WTC11 (cell line): ENCODE data around the gene PRKAR2B. TPM values are rescaled to one million over a fixed set of nuclear protein-coding genes. Genes with fewer than 3 reads are reported as not detected.

Experiments
- ATAC-seq: fragments of 200-7000 bp; cut with Tn5 transposase; 2 replicates; pipeline ENCODE4 v1.10.0; 2021; ENCODE audit warnings: mild to moderate bottlenecking, moderate library complexity
- CTCF ChIA-PET: fragments of 300-600 bp; sonication (Branson Sonifier 250); formaldehyde crosslinking; loops from one replicate; lab custom pipeline; 2021; ENCODE audit warnings: antibody characterized with exemption; lab: Charles Lee
- POLR2A ChIA-PET: fragments of 350-600 bp; sonication (Branson Sonifier 250); formaldehyde crosslinking; loops from one replicate; lab custom pipeline; 2021; ENCODE audit warnings: antibody characterized with exemption; lab: Charles Lee
- DNase-seq: peaks from one replicate; pipeline ENCODE4 v3.0.0; 2021; ENCODE audit warnings: low spot score
- H3K27ac Mint-ChIP-seq: 2 replicates; pipeline ENCODE4 v1.8.0; 2021; ENCODE audit warnings: mixed read lengths
- H3K27me3 Mint-ChIP-seq: 2 replicates; pipeline ENCODE4 v1.8.0; 2021; ENCODE audit warnings: low read depth, mild to moderate bottlenecking, moderate library complexity, mixed read lengths
- H3K36me3 Mint-ChIP-seq: 2 replicates; pipeline ENCODE4 v1.8.0; 2021; ENCODE audit warnings: mixed read lengths
- H3K4me1 Mint-ChIP-seq: 2 replicates; pipeline ENCODE4 v1.8.0; 2022; ENCODE audit warnings: mixed read lengths
- H3K4me3 Mint-ChIP-seq: 2 replicates; pipeline ENCODE4 v1.8.0; 2021; ENCODE audit warnings: mild to moderate bottlenecking, moderate library complexity, mixed read lengths
- H3K9me3 Mint-ChIP-seq: 2 replicates; pipeline ENCODE4 v1.8.0; 2021; ENCODE audit warnings: mixed read lengths
- ARID4B ChIP-seq: sonication (generic); formaldehyde crosslinking; IDR thresholded peaks from 2 replicates; pipeline ENCODE4 v1.8.0; 2023; ENCODE audit warnings: missing genetic modification reagents, mild to moderate bottlenecking, borderline replicate concordance
- E2F4 ChIP-seq: sonication (generic); formaldehyde crosslinking; IDR thresholded peaks from 2 replicates; pipeline ENCODE4 v1.8.1; 2022; ENCODE audit warnings: low read depth, mild to moderate bottlenecking, moderate library complexity, missing genetic modification reagents, borderline replicate concordance
- ETV6 ChIP-seq: sonication (generic); formaldehyde crosslinking; IDR thresholded peaks from 2 replicates; pipeline ENCODE4 v1.8.1; 2022; ENCODE audit warnings: mild to moderate bottlenecking, missing genetic modification reagents
- FOXK1 ChIP-seq: sonication (generic); formaldehyde crosslinking; IDR thresholded peaks from 2 replicates; pipeline ENCODE4 v1.8.0; 2022; ENCODE audit warnings: mild to moderate bottlenecking, moderate library complexity, missing genetic modification reagents
- GABPB1 ChIP-seq: sonication (generic); formaldehyde crosslinking; IDR thresholded peaks from 2 replicates; pipeline ENCODE4 v1.8.1; 2023; ENCODE audit warnings: mild to moderate bottlenecking, missing genetic modification reagents
- KAT7 ChIP-seq: sonication (generic); formaldehyde crosslinking; IDR thresholded peaks from 2 replicates; pipeline ENCODE4 v1.8.1; 2023; ENCODE audit warnings: missing genetic modification reagents, mild to moderate bottlenecking, borderline replicate concordance
- MYBL2 ChIP-seq: sonication (generic); formaldehyde crosslinking; IDR thresholded peaks from 2 replicates; pipeline ENCODE4 v1.8.1; 2023; ENCODE audit warnings: mild to moderate bottlenecking, moderate library complexity, missing genetic modification reagents
- NFATC4 ChIP-seq: fragments of 250-450 bp; sonication (Bioruptor Pico); IDR thresholded peaks from 2 replicates; pipeline ENCODE4 v1.9.0; 2021; ENCODE audit warnings: mild to moderate bottlenecking
- PRDM15 ChIP-seq: sonication (generic); formaldehyde crosslinking; IDR thresholded peaks from 2 replicates; pipeline ENCODE4 v1.8.0; 2022; ENCODE audit warnings: missing genetic modification reagents
- PRRX2 ChIP-seq: fragments of 250-450 bp; sonication (Bioruptor Pico); IDR thresholded peaks from 2 replicates; pipeline ENCODE4 v1.8.0; 2021; ENCODE audit warnings: mild to moderate bottlenecking
- SOX15 ChIP-seq: fragments of 250-450 bp; sonication (Bioruptor Pico); IDR thresholded peaks from 2 replicates; pipeline ENCODE4 v1.9.0; 2021; ENCODE audit warnings: mild to moderate bottlenecking
- ZBTB21 ChIP-seq: sonication (generic); formaldehyde crosslinking; IDR thresholded peaks from 2 replicates; pipeline ENCODE4 v1.8.1; 2023; ENCODE audit warnings: mild to moderate bottlenecking, missing genetic modification reagents, borderline replicate concordance
- ZNF396 ChIP-seq: fragments of 250-450 bp; sonication (Bioruptor Pico); IDR thresholded peaks from 2 replicates; pipeline ENCODE4 v1.8.0; 2021; ENCODE audit warnings: mild to moderate bottlenecking, moderate library complexity, borderline replicate concordance
- ZNF425 ChIP-seq: fragments of 250-450 bp; sonication (Bioruptor Pico); conservative IDR thresholded peaks from 2 replicates; pipeline ENCODE4 v1.9.0; 2021; ENCODE audit warnings: mild to moderate bottlenecking
- ZNF532 ChIP-seq: fragments of 250-450 bp; sonication (Bioruptor Pico); IDR thresholded peaks from 2 replicates; pipeline ENCODE4 v1.9.0; 2021; ENCODE audit warnings: mild to moderate bottlenecking, borderline replicate concordance
- ZNF671 ChIP-seq: fragments of 250-450 bp; sonication (Bioruptor Pico); IDR thresholded peaks from 2 replicates; pipeline ENCODE4 v1.8.0; 2021; ENCODE audit warnings: mild to moderate bottlenecking
- ZSCAN18 ChIP-seq: fragments of 250-450 bp; sonication (Bioruptor Pico); IDR thresholded peaks from 2 replicates; pipeline ENCODE4 v2.1.2; 2022; ENCODE audit warnings: mild to moderate bottlenecking, moderate library complexity
- total RNA-seq: library from RNA; stranded (reverse); gene quantifications from 3 replicates; pipeline ENCODE4 v1.2.3, GENCODE V29; 2021

The PRKAR2B gene
- total RNA-seq, 1 experiment from 2014 or later, result 29.6 TPM

GRCh38 chr7:107014387-107015023 is 30.0 kb upstream of the PRKAR2B start:
- POLR2A ChIA-PET, result no interaction called here
- H3K4me3 Mint-ChIP-seq, result no peak overlapping the region
- H3K27ac Mint-ChIP-seq, result no peak overlapping the region
- TF ChIP-seq E2F4 (CRISPR knock-in tag) (no peak), PRDM15 (CRISPR knock-in tag) (no peak), ZNF532 (CRISPR knock-in tag) (no peak), ZBTB21 (no peak), ZNF671 (CRISPR knock-in tag) (no peak)
- TF ChIP-seq, all 79 proteins: peak for 0
- CTCF ChIA-PET, result interaction anchor here (0.9 to 1.6 kb wide), 4 partner anchors 34 to 67 kb away, joined by 3 to 5 read pairs (median 4); no protein-coding TSS in a partner anchor
- ATAC-seq (peak; percentile 94), DNase-seq (no peak)
- Mint-ChIP-seq H3K36me3 (no peaks in the 10 kb centered on the region), H3K4me1 (peaks cover 23% of the 10 kb centered on the region), H3K9me3 (peaks cover 4% of the 10 kb centered on the region; the same call in 1 of the 2 replicates), H3K27me3 (no peaks in the 10 kb centered on the region)

- H3K36me3 Mint-ChIP-seq, result no peaks in the 10 kb centered on the region
- ChIA-PET CTCF (interaction anchor here (1.6 kb wide), 1 partner anchor 57 kb away, joined by 5 read pairs; no protein-coding TSS in a partner anchor), POLR2A (interaction anchor here (0.5 kb wide), 1 partner anchor 495 kb away, joined by 3 read pairs; no protein-coding TSS in a partner anchor)
- no peaks in the 10 kb centered on the region for H3K27me3 Mint-ChIP-seq
- DNase-seq (no peak), ATAC-seq (no peak)
- peaks cover 34% of the 10 kb centered on the region for H3K4me1 Mint-ChIP-seq
- no peak overlapping the region for H3K4me3 Mint-ChIP-seq
- peaks cover 4% of the 10 kb centered on the region; the same call in 1 of the 2 replicates for H3K9me3 Mint-ChIP-seq
- no peak overlapping the region for H3K27ac Mint-ChIP-seq
- TF ChIP-seq ZSCAN18 (CRISPR knock-in tag), result no peak
- no peak for TF ChIP-seq ETV6 (CRISPR knock-in tag)
- TF ChIP-seq MYBL2 (CRISPR knock-in tag), result no peak
- TF ChIP-seq ZNF671 (CRISPR knock-in tag), result no peak
- no peak for TF ChIP-seq ARID4B (CRISPR knock-in tag)
- TF ChIP-seq FOXK1 (CRISPR knock-in tag), result no peak
- TF ChIP-seq KAT7, result no peak
- no peak for TF ChIP-seq NFATC4 (CRISPR knock-in tag)
- TF ChIP-seq ZNF425 (CRISPR knock-in tag), result no peak
- no peak for TF ChIP-seq PRRX2 (CRISPR knock-in tag)
- no peak for TF ChIP-seq ZNF396 (CRISPR knock-in tag)
- no peak for TF ChIP-seq GABPB1
- no peak for TF ChIP-seq SOX15
These were observed 28.2 kb upstream of the PRKAR2B start for GRCh38 chr7:107016312-107016711.
